Left lung (tissue), 10 donors: ENCODE data around the gene POT1. TPM values are rescaled to one million over a fixed set of nuclear protein-coding genes. Genes with fewer than 3 reads are reported as not detected.

Experiments used
- ATAC-seq: fragments of 200-7000 bp; cut with Tn5 transposase; one replicate; pipeline ENCODE4 v1.9.1; 2020; ENCODE audit warnings: moderate library complexity
- DNase-seq, 4 donors: peaks; one replicate each; pipeline ENCODE4 v3.0.0-alpha.2; 2013 to 2020
- H3K27ac ChIP-seq, 2 donors: fragments of 200-600 bp; sonication (generic) in 1 of 2; one replicate each; pipeline versions ENCODE4 v1.5.0 to v1.8.0; 2020 to 2021
- H3K27me3 ChIP-seq, 2 donors: fragments of 200-600 bp; sonication (generic) in 1 of 2; one replicate each; pipeline versions ENCODE4 v1.5.0 to v1.8.0; 2020 to 2021
- H3K36me3 ChIP-seq, 2 donors: fragments of 200-600 bp; sonication (generic) in 1 of 2; one replicate each; pipeline versions ENCODE4 v1.5.0 to v1.8.0; 2020 to 2021
- H3K4me1 ChIP-seq, 2 donors: fragments of 200-600 bp; one replicate each; pipeline ENCODE4 v1.8.0; 2021
- H3K4me3 ChIP-seq, 2 donors: fragments of 200-600 bp; sonication (generic) in 1 of 2; one replicate each; pipeline versions ENCODE4 v1.5.0 to v1.8.0; 2020 to 2021; ENCODE audit warnings: mild to moderate bottlenecking in 1 of 2
- H3K9me3 ChIP-seq, 2 donors: fragments of 200-600 bp; sonication (generic) in 1 of 2; one replicate each; pipeline versions ENCODE4 v1.5.0 to v1.8.0; 2020 to 2021
- CTCF ChIP-seq, 2 donors: fragments of 200-600 bp; sonication (generic) in 1 of 2; IDR thresholded peaks; one replicate each; pipeline versions ENCODE4 v1.5.0 to v1.8.0; 2021; ENCODE audit warnings: antibody characterized with exemption in 2 of 2
- intact Hi-C, 2 donors: fragments of 100-400 bp; cut with DNase I; formaldehyde crosslinking; loops; one replicate each; pipeline versions ENCODE4 v1.11.2 to v1.14.2; 2022
- polyA plus RNA-seq, 6 donors: library from polyadenylated mRNA; unstranded; fragments of 120-200 nt; gene quantifications; one replicate each; pipeline ENCODE4 v1.2.1, GENCODE V29; 2013; ENCODE audit not compliant: insufficient read length in 6 of 6
- total RNA-seq, 2 donors: library from RNA; stranded (reverse); fragmentation: NEBNext Ultra II Directional; extraction: Animal tissue kit (Norgen Biotek cat#: 25700); gene quantifications; one replicate each; pipeline ENCODE4 v1.2.1, GENCODE V29; 2021
- donor health status: DM: no; HTN: yes; CAD: no.
- donor health status: DM: no; HTN: no; CAD: no.

The POT1 gene
- total and polyA plus RNA-seq, 8 donors: 16.2 to 55.4 (median 39.6) TPM

- Histone ChIP-seq H3K4me1 (no peaks in the 10 kb centered on the region), H3K9me3 (no peaks in the 10 kb centered on the region), H3K4me3 (no peak overlapping the region), H3K36me3 (no peaks in the 10 kb centered on the region), H3K27ac (no peak overlapping the region), H3K27me3 (no peaks in the 10 kb centered on the region)
- TF ChIP-seq CTCF (IDR thresholded peaks at IDR 0.05): no peak
- ATAC-seq (no peak), DNase-seq (peak in 2 of 4 donors; percentile 8 to 10)
- intact Hi-C loops: no loop called here
These were observed 47.6 kb downstream of the POT1 start for GRCh38 chr7:124881981-124882380.

- DNase-seq: no peak
- Histone ChIP-seq H3K9me3 (no peaks in the 10 kb centered on the region), H3K36me3 (no peaks in the 10 kb centered on the region), H3K4me3 (no peak overlapping the region), H3K4me1 (no peaks in the 10 kb centered on the region), H3K27ac (no peak overlapping the region), H3K27me3 (no peaks in the 10 kb centered on the region)
- no peak for ATAC-seq
- no peak for TF ChIP-seq CTCF (IDR thresholded peaks at IDR 0.05)
- intact Hi-C loops: no loop called here
These were observed 49.9 kb downstream of the POT1 start for GRCh38 chr7:124879771-124880170.

- ATAC-seq (no peak), DNase-seq (no peak)
- H3K4me3 ChIP-seq: no peak overlapping the region
- intact Hi-C loops: no loop called here
- no peaks in the 10 kb centered on the region for H3K36me3 ChIP-seq
- TF ChIP-seq CTCF (IDR thresholded peaks at IDR 0.05): no peak
- H3K4me1 ChIP-seq: no peaks in the 10 kb centered on the region
- H3K9me3 ChIP-seq: no peaks in the 10 kb centered on the region
- no peak overlapping the region for H3K27ac ChIP-seq
- H3K27me3 ChIP-seq: no peaks in the 10 kb centered on the region
These were observed 50.5 kb downstream of the POT1 start for GRCh38 chr7:124879103-124879502.

- Histone ChIP-seq H3K36me3 (no peaks in the 10 kb centered on the region), H3K27me3 (no peaks in the 10 kb centered on the region), H3K9me3 (no peaks in the 10 kb centered on the region), H3K4me1 (no peaks in the 10 kb centered on the region), H3K4me3 (no peak overlapping the region), H3K27ac (no peak overlapping the region)
- ATAC-seq (no peak), DNase-seq (no peak)
- TF ChIP-seq CTCF (IDR thresholded peaks at IDR 0.05): no peak
- intact Hi-C loops: no loop called here
These were observed 54.9 kb downstream of the POT1 start for GRCh38 chr7:124874644-124875163.

GRCh38 chr7:124857672-124858235, 71.9 kb downstream of the POT1 start:
- intact Hi-C loops: no loop called here
- ATAC-seq: no peak
- Histone ChIP-seq H3K9me3 (no peaks in the 10 kb centered on the region), H3K27me3 (no peaks in the 10 kb centered on the region), H3K36me3 (no peaks in the 10 kb centered on the region), H3K4me3 (no peak overlapping the region), H3K27ac (no peak overlapping the region), H3K4me1 (no peaks in the 10 kb centered on the region)
- DNase-seq: peak in 1 of 4 donors; percentile 46
- TF ChIP-seq CTCF (IDR thresholded peaks at IDR 0.05): no peak
